Coronary artery (tissue), 2 donors: ENCODE data around the gene SLC12A7.

ENCODE experiments used
- DNase-seq: peaks from one replicate; pipeline ENCODE4 v3.0.0-alpha.2; 2017; ENCODE audit warnings: low spot score
- H3K27ac ChIP-seq, 2 donors: fragments of 200-600 bp; sonication (generic); one replicate each; pipeline ENCODE4 v1.5.1; 2016 to 2019
- H3K4me3 ChIP-seq: fragments of 200-600 bp; sonication (generic); 2 replicates; pipeline ENCODE4 v1.5.1; 2016; ENCODE audit warnings: mild to moderate bottlenecking, moderate library complexity
- CTCF ChIP-seq: fragments of 200-600 bp; sonication (generic); IDR thresholded peaks from one replicate; pipeline ENCODE4 v1.5.1; 2019; ENCODE audit warnings: antibody characterized with exemption

SLC12A7 gene

GRCh38 chr5:1054799-1055775 is 56.8 kb downstream of the SLC12A7 start:
- Histone ChIP-seq H3K4me3 (no peak overlapping the region), H3K27ac (no peak overlapping the region)
- no peak for DNase-seq
- no peak for TF ChIP-seq CTCF

GRCh38 chr5:1054018-1054798 is 57.7 kb downstream of the SLC12A7 start:
- TF ChIP-seq CTCF, result no peak
- H3K4me3 ChIP-seq, result no peak overlapping the region
- no peak for DNase-seq
- H3K27ac ChIP-seq, result no peak overlapping the region

- Histone ChIP-seq H3K4me3 (no peak overlapping the region), H3K27ac (no peak overlapping the region)
- no peak for DNase-seq
- no peak for TF ChIP-seq CTCF
Observed at GRCh38 chr5:1053391-1054017, 58.4 kb downstream of the SLC12A7 start.

DNA sequence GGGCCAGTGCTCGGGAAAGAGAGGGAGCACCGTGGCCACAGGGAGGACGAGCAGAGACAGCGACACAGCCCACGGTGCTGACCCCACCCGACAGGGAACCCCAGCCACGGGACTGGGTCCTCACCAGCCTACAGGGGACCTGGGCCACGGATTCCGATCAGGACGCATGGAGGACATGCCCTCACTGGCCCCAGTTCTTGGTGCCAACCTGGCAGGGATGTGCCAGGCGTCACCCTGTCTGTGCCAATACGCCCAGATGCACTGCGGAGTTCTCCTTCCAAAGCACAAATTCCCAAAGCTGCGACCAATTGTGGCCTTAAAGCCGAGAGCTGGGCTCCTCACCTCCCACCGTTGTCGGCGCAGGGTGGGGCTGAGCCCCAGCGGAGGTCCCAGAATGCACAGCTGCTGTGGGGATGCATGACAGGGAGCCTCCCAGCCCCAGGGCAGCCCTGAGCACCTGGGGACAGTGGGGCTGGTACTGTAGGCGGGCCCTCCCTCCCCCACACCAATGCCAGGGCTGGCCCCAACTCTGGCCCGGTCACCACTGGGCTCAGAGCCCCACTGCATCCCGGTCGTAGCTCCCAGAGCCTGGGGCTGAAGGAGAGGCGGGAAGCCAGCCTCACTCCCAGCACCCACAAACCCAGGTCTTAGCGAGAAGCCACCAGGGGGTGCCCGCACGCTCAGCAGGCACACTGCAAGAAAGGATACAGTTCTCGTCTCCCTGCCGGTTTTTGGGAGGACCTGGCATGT is 59.0 kb downstream of the SLC12A7 start:
- DNase-seq, result no peak
- Histone ChIP-seq H3K27ac (no peak overlapping the region), H3K4me3 (no peak overlapping the region)
- no peak for TF ChIP-seq CTCF

- Histone ChIP-seq H3K4me3 (no peak overlapping the region), H3K27ac (no peak overlapping the region)
- DNase-seq, result no peak
- TF ChIP-seq CTCF, result no peak
Observed at GRCh38 chr5:1052076-1052475, 59.8 kb downstream of the SLC12A7 start.

DNA sequence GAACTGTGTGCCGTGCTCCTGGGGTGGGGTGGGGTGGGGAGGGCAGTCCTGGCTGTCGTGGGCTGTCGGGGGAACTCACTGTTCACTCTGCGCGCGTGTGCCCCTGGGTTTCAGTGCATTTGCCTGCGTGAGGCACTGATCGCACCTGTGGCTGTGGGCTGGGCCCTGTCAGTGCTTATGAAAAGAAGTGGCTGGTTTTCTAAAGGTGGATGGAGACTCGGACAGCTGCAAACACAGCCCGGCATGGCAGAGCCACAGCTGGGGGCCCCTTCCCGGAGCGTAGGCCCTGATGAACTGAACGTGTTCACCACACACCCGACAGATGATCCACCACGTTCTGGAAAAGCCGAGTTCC is 60.5 kb downstream of the SLC12A7 start:
- Histone ChIP-seq H3K4me3 (no peak overlapping the region), H3K27ac (no peak overlapping the region)
- no peak for TF ChIP-seq CTCF
- DNase-seq, result no peak
